ENCODE measurements around the gene EPHB2.
A peak's percentile ranks its signal among the peaks of the same experiment; 100 is the strongest.
"Not testable (repeated sequence)": the region's sequence is repeated elsewhere in the genome, so short reads cannot be mapped to it uniquely, and the experiment has no call there.

Gene EPHB2

DNA sequence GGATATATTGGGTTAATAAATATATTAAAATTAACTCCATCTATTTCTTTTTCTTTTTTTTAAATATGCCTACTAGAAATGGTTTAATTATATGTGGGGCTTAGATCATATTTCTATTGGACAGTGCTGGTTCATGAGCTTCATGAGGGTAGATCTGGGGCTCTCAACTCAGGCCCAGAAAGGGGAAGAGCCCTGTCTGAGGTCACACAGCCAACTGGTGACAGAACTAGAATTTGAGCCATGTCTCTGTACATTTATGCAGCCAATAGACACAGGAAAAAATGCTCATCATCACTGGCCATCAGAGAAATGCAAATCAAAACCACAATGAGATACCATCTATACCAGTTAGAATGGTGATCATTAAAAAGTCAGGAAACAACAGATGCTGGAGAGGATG lies 5.1 kb upstream of the EPHB2 start:
- no peaks in the 10 kb centered on the region for H3K9me3 Mint-ChIP-seq
- H3K4me1 Mint-ChIP-seq (ENCODE audit: low read depth), result peaks cover 3% of the 10 kb centered on the region
- no peaks in the 10 kb centered on the region for H3K36me3 Mint-ChIP-seq (ENCODE audit: low read depth)
- H3K27me3 Mint-ChIP-seq, result peaks cover 37% of the 10 kb centered on the region
- no peak overlapping the region for H3K4me3 Mint-ChIP-seq
- no peak overlapping the region for H3K27ac Mint-ChIP-seq

DNA sequence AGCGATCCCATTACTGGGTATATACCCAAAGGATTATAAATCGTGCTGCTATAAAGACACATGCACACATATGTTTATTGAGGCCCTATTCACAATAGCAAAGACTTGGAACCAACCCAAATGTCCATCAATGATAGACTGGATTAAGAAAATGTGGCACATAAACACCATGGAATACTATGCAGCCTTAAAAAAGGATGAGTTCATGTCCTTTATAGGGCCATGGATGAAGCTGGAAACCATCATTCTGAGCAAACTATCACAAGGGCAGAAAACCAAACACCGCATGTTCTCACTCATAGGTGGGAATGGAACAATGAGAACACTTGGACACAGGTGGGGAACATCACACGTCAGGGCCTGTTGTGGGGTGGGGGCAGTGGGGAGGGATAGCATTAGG lies 4.5 kb upstream of the EPHB2 start:
- H3K4me1 Mint-ChIP-seq (ENCODE audit: low read depth); H3K36me3 Mint-ChIP-seq (ENCODE audit: low read depth); H3K4me3 Mint-ChIP-seq; H3K27ac Mint-ChIP-seq; H3K9me3 Mint-ChIP-seq: not testable (repeated sequence)
- H3K27me3 Mint-ChIP-seq, result peaks cover 37% of the 10 kb centered on the region

DNA sequence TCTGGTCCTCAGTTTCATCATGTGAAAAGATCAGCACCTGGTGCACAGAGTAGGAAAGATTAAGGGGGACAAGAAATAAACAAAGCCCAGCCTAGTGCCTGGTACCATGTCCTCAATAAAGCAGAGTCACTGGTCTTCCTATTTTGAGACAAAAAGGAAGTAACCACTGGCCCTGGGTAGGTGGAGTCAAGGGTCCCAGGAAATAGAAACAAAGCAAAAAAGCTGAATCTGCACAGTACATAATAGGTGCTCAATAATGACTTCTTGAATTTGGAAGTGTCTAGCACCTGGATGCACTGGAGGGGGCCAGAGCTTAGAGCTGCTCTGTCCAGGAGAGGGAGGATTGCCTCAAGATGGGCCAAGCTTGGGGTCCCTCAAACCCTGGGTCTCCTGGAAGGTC lies 1.9 kb upstream of the EPHB2 start:
- Mint-ChIP-seq H3K4me3 (no peak overlapping the region), H3K27me3 (peaks cover 58% of the 10 kb centered on the region), H3K9me3 (no peaks in the 10 kb centered on the region), H3K27ac (no peak overlapping the region), H3K4me1 (ENCODE audit: low read depth) (peaks cover 10% of the 10 kb centered on the region), H3K36me3 (ENCODE audit: low read depth) (no peaks in the 10 kb centered on the region)

DNA sequence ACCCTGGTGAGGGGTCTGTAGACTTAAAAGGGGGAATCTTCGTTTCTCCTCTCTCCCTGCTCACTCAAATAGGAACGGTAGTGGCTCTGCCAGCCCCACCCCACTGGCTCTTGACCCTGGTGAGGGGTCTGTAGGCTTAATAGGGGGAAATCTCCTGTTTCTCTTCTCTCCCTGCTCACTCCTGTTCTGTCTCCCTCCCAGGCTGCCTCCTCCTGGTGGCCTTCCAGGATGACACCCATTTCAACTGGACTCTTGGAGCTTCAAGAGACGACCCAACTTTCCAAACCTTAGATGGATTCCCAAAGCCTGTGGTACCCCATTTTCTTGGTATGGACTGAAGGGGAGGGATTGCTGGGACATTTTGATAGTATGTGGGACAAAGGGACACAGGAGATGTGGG lies 1.4 kb upstream of the EPHB2 start:
- H3K4me1 Mint-ChIP-seq (ENCODE audit: low read depth), result peaks cover 10% of the 10 kb centered on the region
- H3K4me3 Mint-ChIP-seq, result peak overlapping the region; percentile 23
- peaks cover 63% of the 10 kb centered on the region for H3K27me3 Mint-ChIP-seq
- H3K36me3 Mint-ChIP-seq (ENCODE audit: low read depth), result no peaks in the 10 kb centered on the region
- H3K9me3 Mint-ChIP-seq, result no peaks in the 10 kb centered on the region
- no peak overlapping the region for H3K27ac Mint-ChIP-seq

DNA sequence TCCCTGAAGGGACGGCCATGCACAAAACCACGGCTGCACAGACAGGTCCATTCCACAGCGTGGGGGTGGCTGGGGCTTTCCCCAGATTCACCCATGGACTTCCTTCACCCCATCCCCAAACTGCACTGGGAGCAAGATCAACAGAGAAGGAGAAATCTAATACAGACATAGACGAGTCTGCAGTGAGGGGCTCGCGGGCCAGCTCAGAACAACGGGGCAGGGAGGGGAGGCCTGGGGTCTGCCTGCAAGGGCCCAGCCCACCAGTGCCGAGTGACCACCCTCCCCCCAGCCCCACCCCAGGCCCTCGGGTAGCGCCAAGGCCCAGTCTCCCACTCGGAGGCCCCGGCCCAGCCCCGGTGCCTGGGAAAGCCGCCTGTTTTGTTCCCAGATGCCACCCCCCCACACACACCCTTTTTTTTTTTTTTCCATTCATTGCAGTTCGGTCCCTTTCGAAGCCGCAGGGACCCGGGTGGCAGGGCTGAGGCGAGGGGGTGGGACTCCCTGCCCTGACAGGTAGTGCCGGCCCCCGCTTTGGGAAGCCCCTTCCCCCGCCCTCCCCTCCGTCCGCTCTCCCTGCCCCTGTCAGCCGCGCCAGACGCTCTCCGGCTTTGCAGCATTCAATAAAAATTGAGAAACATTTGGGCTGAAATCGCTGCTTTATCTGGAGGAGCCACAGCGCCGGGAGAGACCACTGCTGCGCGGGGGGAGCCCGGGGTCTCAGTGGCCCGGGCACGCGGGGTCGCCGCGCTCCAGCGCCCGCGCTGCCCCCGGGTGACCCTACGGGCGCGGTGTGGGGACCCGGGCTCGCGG lies 543 bp upstream of the EPHB2 start:
- Mint-ChIP-seq H3K4me1 (ENCODE audit: low read depth) (peaks cover 10% of the 10 kb centered on the region), H3K36me3 (ENCODE audit: low read depth) (no peaks in the 10 kb centered on the region), H3K27me3 (peaks cover 71% of the 10 kb centered on the region), H3K27ac (no peak overlapping the region), H3K4me3 (peak overlapping the region; percentile 68), H3K9me3 (no peaks in the 10 kb centered on the region)

DNA sequence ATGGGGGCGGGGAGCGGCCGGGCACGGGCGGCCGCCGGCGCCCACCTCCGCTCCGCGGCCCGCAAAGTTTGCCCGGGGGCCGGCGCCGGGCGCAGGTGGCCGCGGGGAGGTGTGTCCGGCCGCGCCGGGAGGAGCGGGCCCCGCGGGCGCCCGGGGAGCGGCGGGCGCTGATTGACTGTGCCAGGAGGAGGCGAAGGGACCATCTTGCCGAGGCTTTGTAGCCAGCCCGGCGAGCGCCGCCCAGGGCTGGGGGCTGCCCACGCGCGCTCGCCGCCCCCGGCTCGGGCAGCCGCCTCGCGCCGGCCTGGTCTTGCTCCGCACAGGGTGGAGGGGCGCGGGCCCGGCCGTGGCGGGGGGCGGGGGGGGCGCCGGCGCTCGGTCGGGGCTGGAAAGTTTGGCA lies 432 bp downstream of the EPHB2 start:
- H3K4me3 Mint-ChIP-seq, result no peak overlapping the region
- H3K36me3 Mint-ChIP-seq (ENCODE audit: low read depth), result no peaks in the 10 kb centered on the region
- no peaks in the 10 kb centered on the region for H3K9me3 Mint-ChIP-seq
- H3K27me3 Mint-ChIP-seq, result peaks cover 74% of the 10 kb centered on the region
- peaks cover 10% of the 10 kb centered on the region for H3K4me1 Mint-ChIP-seq (ENCODE audit: low read depth)
- no peak overlapping the region for H3K27ac Mint-ChIP-seq

DNA sequence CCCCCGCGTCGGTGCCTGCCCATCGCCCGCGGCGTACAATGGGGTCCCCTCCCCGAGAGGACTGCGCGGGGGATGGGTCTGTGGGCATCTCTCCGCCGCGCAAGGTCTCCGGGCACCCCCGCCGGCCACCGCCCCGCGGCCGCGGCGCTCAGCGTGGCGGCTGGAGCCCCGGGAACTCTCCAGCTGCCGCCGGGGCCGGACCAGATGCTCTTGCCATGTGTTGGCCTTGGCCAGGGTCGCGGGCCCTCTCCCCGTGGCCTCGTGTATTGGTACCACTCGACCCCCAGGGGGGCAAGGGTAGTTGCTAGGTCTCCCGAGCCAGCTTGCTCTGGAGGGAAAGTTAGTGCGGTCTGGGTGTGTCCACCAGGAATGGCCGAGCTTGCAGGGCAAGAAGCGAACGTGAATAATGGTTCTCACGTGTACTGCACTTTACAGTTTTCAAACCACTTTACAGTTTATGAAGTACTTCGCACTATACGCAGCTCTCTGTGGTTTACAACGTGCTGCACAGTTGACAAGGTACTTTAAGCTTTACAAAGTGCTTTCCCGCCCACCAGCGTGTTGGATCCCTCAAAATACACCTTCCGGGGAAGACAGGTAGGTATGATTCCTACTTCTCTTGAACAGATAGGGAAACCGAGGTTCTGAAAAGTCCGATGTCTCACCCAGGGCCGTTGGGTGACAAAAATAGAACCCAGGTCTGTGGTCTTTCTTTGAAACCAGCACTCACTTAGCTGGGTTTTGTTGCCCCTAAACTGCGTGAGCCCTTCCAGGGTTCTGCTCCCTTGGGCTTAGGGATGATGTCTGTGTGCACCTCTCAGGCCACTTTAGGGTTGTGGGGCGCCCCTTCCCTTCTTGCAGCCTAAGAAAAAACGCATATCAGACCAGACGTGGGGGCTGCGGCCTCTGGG lies 1.2 kb downstream of the EPHB2 start:
- Mint-ChIP-seq H3K4me3 (peak overlapping the region; percentile 49), H3K36me3 (ENCODE audit: low read depth) (no peaks in the 10 kb centered on the region), H3K9me3 (no peaks in the 10 kb centered on the region), H3K27ac (no peak overlapping the region), H3K4me1 (ENCODE audit: low read depth) (peaks cover 10% of the 10 kb centered on the region), H3K27me3 (peaks cover 73% of the 10 kb centered on the region)

DNA sequence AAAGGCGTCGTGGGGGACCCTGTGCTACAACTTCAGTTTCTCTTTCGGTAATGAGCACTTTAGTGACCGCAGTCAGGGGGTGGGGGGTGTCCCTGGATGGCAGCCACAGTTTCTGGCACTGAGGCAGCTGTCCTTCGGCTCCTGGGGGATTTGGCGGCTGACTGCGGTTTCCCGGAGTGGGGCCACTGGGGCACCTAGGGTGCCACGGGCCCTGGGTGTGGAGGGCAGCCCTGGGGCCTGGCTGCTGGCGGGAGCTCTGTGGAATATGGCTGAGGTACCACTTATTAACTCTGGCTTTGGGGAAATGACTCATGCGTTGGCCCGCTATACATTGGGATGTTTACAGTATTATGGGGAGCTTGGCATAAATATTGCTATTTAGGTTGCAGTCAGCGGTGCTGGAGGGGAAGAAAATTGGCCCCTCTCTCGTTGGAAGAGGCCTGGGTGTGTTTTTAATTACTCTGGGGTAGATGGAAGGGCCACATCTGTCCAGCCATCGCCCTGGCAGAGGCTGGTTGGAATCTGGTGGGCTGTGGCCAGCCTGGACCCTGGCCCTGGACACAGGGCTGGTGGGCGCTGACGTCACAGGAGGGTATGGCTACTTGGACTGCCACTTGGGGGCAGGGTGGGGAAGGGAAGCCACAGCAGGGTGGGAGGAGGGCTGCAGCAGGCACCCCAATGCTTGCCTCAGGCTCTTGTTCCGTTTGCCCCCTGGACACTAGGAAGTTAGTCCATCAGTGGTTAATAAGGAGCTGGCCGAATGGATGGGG lies 2.0 kb downstream of the EPHB2 start:
- no peak overlapping the region for H3K4me3 Mint-ChIP-seq
- no peak overlapping the region for H3K27ac Mint-ChIP-seq
- H3K4me1 Mint-ChIP-seq (ENCODE audit: low read depth), result peaks cover 10% of the 10 kb centered on the region
- H3K9me3 Mint-ChIP-seq, result no peaks in the 10 kb centered on the region
- peaks cover 67% of the 10 kb centered on the region for H3K27me3 Mint-ChIP-seq
- H3K36me3 Mint-ChIP-seq (ENCODE audit: low read depth), result no peaks in the 10 kb centered on the region

DNA sequence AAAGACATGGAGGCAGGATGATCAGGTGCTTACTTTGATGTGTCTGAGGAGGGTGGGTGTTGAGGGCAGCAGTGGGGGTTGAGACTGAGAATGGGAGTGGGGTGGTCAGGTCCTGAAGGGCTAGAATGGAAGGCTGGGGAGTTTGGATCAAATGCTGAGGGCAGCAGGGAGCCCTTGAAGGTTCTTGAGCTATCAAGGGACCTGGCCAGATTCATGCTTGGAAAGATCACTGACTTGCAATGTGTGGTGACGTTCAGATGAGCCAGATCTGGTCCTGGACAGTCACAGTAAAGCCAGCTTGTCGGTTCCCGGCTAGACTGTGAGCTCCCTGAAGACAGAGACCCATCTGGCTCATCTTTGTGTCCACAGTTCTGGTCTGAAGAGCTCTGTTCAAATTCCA lies 3.8 kb downstream of the EPHB2 start:
- H3K36me3 Mint-ChIP-seq (ENCODE audit: low read depth), result no peaks in the 10 kb centered on the region
- H3K27me3 Mint-ChIP-seq, result peaks cover 54% of the 10 kb centered on the region
- no peak overlapping the region for H3K27ac Mint-ChIP-seq
- no peak overlapping the region for H3K4me3 Mint-ChIP-seq
- H3K4me1 Mint-ChIP-seq (ENCODE audit: low read depth), result peaks cover 10% of the 10 kb centered on the region
- no peaks in the 10 kb centered on the region for H3K9me3 Mint-ChIP-seq

DNA sequence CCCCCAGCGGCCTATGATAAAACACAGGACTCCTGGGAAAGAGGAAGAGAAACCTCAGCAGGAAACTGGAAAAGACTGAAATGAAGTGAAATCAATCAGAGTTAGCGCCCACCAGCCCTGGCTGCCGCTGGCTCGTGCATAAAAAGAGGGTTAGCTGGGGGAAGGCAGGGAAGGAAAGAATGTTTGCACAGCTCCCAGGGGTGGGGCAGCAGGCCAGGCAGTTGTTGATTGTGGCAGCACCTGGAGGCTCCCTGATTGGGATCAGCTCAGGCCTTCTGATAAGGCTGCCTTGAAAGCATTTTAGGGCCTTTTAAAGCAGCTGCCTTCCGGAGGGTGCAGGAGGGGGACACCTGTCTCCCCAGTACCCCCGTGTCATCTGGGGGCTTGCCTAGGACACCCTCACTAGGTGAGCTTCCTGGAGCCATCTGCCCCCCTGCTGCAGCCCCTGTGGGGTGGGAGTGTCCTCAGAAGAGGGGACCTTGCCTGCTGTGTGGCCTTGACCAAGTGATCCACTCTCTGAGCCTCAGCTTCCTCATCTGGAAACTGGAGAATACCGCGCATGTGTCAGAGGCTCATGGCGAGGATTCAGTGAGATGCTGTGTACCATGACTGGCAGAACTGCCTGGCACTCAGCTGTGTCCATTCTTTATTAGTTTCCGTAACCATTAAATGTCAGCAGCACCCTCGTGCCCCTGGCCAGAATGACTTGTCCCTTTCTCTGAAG lies 6.6 kb downstream of the EPHB2 start:
- Mint-ChIP-seq H3K9me3 (no peaks in the 10 kb centered on the region), H3K27ac (no peak overlapping the region), H3K4me3 (no peak overlapping the region), H3K36me3 (ENCODE audit: low read depth) (no peaks in the 10 kb centered on the region), H3K4me1 (ENCODE audit: low read depth) (peaks cover 1% of the 10 kb centered on the region), H3K27me3 (peaks cover 40% of the 10 kb centered on the region)

DNA sequence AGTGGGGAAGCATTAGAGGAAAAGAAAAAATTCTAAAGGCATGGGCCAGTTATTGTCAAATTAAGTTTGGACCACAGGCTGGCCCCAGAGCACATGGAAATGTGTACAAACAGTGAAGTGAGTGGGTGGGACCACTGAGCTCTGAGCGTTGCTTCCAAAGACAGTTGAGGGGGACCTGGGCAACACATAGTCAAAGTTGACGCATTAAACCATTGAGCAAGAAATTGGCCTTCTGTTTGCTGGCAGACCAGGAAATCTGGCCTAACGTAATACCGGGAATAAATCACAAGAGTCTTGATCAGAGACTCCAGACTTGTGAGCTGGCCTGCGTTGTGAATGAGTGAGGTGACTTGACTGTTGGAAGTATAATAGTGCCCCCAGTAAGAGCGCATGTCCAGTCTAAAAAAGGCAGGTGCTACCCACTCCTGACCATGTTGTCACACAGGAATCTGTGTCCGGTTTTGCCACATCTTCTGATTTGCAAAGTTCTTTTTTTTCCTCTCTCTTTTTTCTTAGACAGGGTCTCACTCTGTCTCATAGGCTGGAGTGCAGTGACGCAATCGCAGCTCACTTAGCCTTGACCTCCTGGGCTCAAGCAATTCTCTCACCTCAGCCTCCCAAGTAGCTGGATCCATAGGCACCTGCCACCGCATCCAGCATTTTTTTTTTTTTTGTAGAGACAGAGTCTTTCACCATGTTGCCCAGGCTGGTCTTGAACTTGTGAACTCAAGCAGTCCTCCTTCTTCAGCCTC lies 10.7 kb downstream of the EPHB2 start:
- H3K9me3 Mint-ChIP-seq, result no peaks in the 10 kb centered on the region
- H3K4me3 Mint-ChIP-seq, result no peak overlapping the region
- H3K27me3 Mint-ChIP-seq, result peaks cover 33% of the 10 kb centered on the region
- no peaks in the 10 kb centered on the region for H3K4me1 Mint-ChIP-seq (ENCODE audit: low read depth)
- H3K36me3 Mint-ChIP-seq (ENCODE audit: low read depth), result no peaks in the 10 kb centered on the region
- H3K27ac Mint-ChIP-seq, result no peak overlapping the region

DNA sequence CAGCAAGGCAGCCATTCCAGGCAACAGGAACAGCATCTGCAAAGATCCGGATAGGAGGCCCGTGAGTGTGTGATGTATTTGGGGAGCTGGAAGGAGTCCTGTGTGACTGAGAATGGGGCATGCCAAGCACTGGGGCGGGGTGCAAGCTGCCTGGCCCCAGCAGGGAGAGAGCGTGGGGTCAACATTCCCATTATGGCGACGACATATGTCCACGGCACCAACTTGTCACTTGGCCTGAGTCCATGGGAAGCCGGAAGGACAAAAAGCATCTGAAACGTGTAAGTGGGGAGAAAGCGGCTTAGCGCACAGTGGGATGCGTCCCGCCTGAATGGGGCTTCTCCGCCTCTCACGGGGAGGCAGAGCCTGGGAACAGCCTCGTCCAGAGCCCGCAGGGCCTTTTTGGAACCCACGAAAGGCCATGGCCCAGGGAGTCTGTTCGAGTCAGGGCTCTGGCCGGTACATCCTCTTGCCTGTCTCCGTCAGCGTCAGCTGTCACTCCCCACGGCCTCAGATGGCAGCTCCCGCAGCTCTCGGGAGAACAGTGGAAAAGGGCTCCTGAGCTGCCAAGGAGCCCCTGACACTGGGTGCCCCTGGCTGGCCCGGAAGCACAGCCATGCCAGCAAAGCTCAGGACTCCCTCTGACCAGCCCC lies 12.4 kb downstream of the EPHB2 start:
- no peak overlapping the region for H3K4me3 Mint-ChIP-seq
- H3K27ac Mint-ChIP-seq, result no peak overlapping the region
- H3K36me3 Mint-ChIP-seq (ENCODE audit: low read depth), result no peaks in the 10 kb centered on the region
- H3K27me3 Mint-ChIP-seq, result peaks cover 36% of the 10 kb centered on the region
- H3K4me1 Mint-ChIP-seq (ENCODE audit: low read depth), result no peaks in the 10 kb centered on the region
- H3K9me3 Mint-ChIP-seq, result no peaks in the 10 kb centered on the region

DNA sequence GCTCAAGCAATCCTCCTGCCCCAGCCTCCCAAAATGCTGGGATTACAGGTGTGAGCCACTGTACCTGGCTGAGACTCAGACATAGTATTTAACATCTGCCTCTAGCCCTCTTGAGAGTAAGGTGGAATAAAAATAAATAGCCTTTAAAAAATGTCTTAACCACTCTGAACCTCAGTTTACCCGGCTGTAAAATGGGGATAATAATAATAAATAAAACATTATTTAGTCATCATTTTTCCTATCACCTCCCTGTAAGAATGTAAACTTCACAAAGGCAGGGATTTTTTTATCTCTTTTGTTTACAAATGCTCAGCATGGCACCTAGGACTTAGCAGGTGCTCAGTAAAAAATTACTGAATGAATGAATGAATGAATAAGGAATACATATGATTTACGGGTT lies 17.2 kb downstream of the EPHB2 start:
- H3K4me1 Mint-ChIP-seq (ENCODE audit: low read depth), result no peaks in the 10 kb centered on the region
- H3K36me3 Mint-ChIP-seq (ENCODE audit: low read depth), result no peaks in the 10 kb centered on the region
- H3K9me3 Mint-ChIP-seq, result no peaks in the 10 kb centered on the region
- H3K4me3 Mint-ChIP-seq, result no peak overlapping the region
- peaks cover 29% of the 10 kb centered on the region for H3K27me3 Mint-ChIP-seq
- no peak overlapping the region for H3K27ac Mint-ChIP-seq

Data from stimulated activated naive CD8-positive, alpha-beta T cell treated with anti-CD3 and anti-CD28 coated beads, Interleukin-15, Interleukin-2, amounts not matched to agents 100 ng/mL and 50 ng/mL, for 24 hours (primary cell).